Rectal smooth muscle tissue (tissue), 1 donor: Measurements from ENCODE around the gene CTXND1.
"Not testable (repeated sequence)": the region's sequence is repeated elsewhere in the genome, so short reads cannot be mapped to it uniquely, and the experiment has no call there.

Experiments
- H3K27ac ChIP-seq: one replicate; pipeline ENCODE4 v1.7.0; 2013; ENCODE audit warnings: low read depth, low read length, inconsistent platforms
- H3K27me3 ChIP-seq: one replicate; pipeline ENCODE4 v1.7.0; 2013; ENCODE audit warnings: low read length; ENCODE audit not compliant: control insufficient read depth, insufficient read depth
- H3K36me3 ChIP-seq: one replicate; pipeline ENCODE4 v1.7.0; 2013; ENCODE audit warnings: low read length; ENCODE audit not compliant: control insufficient read depth, insufficient read depth
- H3K4me1 ChIP-seq: one replicate; pipeline ENCODE4 v1.7.0; 2013; ENCODE audit warnings: low read length; ENCODE audit not compliant: control insufficient read depth, insufficient read depth
- H3K4me3 ChIP-seq: one replicate; pipeline ENCODE4 v1.7.0; 2013; ENCODE audit warnings: low read length
- H3K9ac ChIP-seq: one replicate; pipeline ENCODE4 v1.7.0; 2013; ENCODE audit warnings: low read length

The CTXND1 gene

DNA sequence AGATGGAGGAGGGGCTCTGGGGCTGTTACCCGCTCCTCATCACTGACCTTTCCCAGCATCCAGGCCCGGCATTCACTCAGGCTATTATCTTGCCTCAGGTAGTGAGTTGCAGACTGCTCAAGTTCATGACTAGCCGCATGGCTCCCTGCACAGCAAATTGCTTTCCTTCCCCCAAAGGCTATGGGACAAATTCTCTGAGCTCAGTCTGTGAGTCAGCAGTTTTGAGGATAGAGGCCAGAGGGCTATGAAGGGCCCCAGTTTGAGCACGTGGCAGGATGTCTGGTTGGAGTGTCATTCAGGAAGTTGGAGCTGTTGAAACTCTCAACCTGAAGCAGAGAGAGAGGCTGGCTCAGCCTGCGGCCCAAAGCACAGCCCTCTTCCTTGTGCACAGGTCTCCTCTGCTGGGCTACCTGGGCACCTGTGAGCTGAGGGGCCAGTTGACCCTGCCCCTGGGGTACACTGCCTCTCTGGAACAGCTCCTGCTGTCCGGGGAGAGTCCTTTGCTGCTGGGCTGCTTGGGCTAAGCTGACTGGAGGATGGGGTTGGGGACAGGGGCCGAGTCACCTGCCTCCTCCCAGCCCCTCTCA lies 91.3 kb downstream of the CTXND1 start:
- no peak overlapping the region for H3K4me3 ChIP-seq
- no peak overlapping the region for H3K27ac ChIP-seq
- no peaks in the 10 kb centered on the region for H3K27me3 ChIP-seq
- no peak overlapping the region for H3K9ac ChIP-seq
- no peaks in the 10 kb centered on the region for H3K36me3 ChIP-seq
- no peaks in the 10 kb centered on the region for H3K4me1 ChIP-seq

- H3K27ac ChIP-seq = no peak overlapping the region
- no peak overlapping the region for H3K4me3 ChIP-seq
- no peaks in the 10 kb centered on the region for H3K36me3 ChIP-seq
- H3K4me1 ChIP-seq = no peaks in the 10 kb centered on the region
- H3K9ac ChIP-seq = no peak overlapping the region
- H3K27me3 ChIP-seq = no peaks in the 10 kb centered on the region
These were observed 92.0 kb downstream of the CTXND1 start for GRCh38 chr15:80159811-80160569.

- Histone ChIP-seq H3K9ac (no peak overlapping the region), H3K4me3 (no peak overlapping the region), H3K36me3 (no peaks in the 10 kb centered on the region), H3K4me1 (no peaks in the 10 kb centered on the region), H3K27ac (no peak overlapping the region), H3K27me3 (no peaks in the 10 kb centered on the region)
These were observed 92.7 kb downstream of the CTXND1 start for GRCh38 chr15:80159301-80159700.

DNA sequence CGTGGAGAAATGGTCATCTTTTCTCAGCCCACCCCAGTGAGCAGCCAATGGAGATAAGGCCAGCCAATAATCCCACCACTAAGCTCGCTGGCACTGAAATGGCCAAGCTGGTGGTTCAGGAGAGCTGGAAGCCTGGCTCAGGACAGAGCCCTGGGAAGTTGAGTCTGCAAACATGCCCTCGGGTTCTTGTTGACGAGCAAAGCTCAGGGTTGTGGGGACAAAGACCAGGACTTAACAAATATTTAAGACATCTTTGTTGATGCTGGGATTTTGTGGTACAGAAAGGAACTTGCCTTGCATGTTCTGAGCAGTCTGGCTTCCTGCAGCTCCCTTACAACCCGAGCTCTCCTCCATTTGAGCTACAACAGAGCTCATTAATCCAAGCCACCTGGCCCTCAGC lies 94.8 kb downstream of the CTXND1 start:
- Histone ChIP-seq H3K27me3 (no peaks in the 10 kb centered on the region), H3K9ac (no peak overlapping the region), H3K4me1 (peaks cover 3% of the 10 kb centered on the region), H3K27ac (no peak overlapping the region), H3K36me3 (no peaks in the 10 kb centered on the region), H3K4me3 (no peak overlapping the region)

GRCh38 chr15:80156176-80156720 lies 95.8 kb downstream of the CTXND1 start:
- no peak overlapping the region for H3K9ac ChIP-seq
- no peaks in the 10 kb centered on the region for H3K27me3 ChIP-seq
- peaks cover 3% of the 10 kb centered on the region for H3K4me1 ChIP-seq
- no peak overlapping the region for H3K27ac ChIP-seq
- no peak overlapping the region for H3K4me3 ChIP-seq
- no peaks in the 10 kb centered on the region for H3K36me3 ChIP-seq

GRCh38 chr15:80155378-80156175 lies 96.4 kb downstream of the CTXND1 start:
- not testable (repeated sequence) for H3K4me3 ChIP-seq, H3K36me3 ChIP-seq, H3K4me1 ChIP-seq, H3K27ac ChIP-seq, H3K9ac ChIP-seq, H3K27me3 ChIP-seq

DNA sequence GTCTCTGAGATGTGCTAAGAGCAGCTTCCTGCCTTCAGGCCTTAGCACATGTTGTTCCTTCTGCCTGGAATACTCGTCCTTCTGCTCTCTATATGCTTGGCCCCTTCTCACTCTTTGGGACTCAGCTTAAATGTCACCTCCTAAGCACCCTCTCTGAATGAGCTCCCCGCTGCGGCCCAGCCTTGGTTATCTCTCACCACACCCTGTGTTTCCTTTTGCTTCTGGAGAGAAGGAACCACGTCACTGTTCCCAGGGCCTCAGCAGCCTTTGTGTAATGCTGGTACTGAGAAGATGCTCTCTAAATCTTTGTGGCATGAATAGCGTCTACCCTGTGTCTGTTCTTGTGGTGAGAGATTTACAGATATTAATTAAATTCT lies 97.0 kb downstream of the CTXND1 start:
- Histone ChIP-seq H3K27me3 (no peaks in the 10 kb centered on the region), H3K27ac (no peak overlapping the region), H3K4me3 (no peak overlapping the region), H3K36me3 (no peaks in the 10 kb centered on the region), H3K4me1 (peaks cover 3% of the 10 kb centered on the region), H3K9ac (no peak overlapping the region)

- Histone ChIP-seq H3K27ac (no peak overlapping the region), H3K36me3 (no peaks in the 10 kb centered on the region), H3K4me1 (peaks cover 3% of the 10 kb centered on the region), H3K4me3 (no peak overlapping the region), H3K9ac (no peak overlapping the region), H3K27me3 (no peaks in the 10 kb centered on the region)
These were observed 97.7 kb downstream of the CTXND1 start for GRCh38 chr15:80154336-80154735.

DNA sequence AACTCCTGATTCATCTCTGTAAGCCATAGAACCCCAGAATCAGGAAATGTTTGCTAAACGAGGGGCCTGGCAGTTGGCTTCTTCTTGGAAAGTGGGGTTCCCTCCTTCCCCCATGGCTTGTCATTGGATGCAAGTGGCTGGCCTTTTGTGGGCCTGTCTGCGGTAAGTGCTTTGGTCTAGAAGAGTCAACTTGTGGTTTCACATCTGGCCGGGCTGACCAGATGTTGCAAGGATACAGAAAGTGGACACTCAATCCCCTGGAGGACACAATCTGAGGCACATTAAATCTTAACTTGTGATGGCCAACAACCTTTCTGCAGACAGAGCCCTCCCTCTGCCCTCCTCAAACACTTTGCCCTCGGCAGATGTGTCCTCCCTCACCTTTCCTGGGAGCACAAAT lies 98.1 kb downstream of the CTXND1 start:
- Histone ChIP-seq H3K9ac (no peak overlapping the region), H3K27me3 (no peaks in the 10 kb centered on the region), H3K4me1 (peaks cover 3% of the 10 kb centered on the region), H3K4me3 (peak overlapping the region; percentile 83), H3K27ac (no peak overlapping the region), H3K36me3 (no peaks in the 10 kb centered on the region)

DNA sequence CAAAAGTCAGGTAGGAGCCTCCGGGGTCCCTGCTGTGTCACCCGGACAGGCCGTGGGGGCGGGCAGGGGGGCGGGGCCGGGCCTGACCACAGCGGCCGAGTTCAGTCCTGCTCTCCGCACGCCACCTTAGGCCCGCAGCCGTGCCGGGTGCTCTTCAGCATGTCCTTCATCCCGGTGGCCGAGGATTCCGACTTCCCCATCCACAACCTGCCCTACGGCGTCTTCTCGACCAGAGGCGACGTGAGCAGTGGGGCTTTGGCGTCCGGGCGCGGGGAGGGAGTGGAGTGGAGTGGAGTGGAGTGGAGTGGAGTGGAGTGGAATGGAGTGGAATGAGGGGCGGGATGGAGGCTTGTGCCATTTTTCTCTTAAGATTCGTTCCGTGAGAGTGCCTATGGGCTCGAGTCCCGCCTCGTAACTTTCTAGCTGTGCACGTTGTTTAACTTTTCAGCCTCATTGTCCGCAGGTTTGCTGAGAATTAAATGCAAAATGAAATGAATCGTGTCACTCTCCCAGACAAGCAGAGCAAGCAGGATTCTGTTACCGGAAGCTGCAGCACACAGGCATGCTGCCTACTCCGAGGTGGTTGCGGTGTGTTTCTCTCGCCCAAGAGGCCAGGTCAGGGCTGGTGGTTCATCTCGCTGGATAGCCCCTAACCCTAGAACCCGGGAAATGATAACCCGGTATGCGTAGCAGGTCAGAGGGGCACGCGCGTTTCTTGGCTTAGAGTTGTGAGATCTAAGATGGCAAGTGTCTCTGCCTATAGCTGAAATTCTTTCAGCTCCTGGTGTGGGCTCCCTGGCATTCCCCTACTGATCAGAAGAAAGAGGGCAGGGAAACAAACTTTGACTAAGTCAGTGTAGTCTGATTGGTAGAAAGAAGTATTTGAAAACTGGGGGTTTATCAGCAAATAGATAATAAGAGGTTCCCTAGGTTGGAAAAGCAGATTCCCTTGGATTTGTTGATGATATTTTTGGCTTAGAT lies 98.8 kb downstream of the CTXND1 start, which contains the start of gene FAH:
Gene FAH (plus strand): TSS at position 104 of the 981 bp plus-strand sequence. CDS start 56 bp downstream, at position 160.
- peaks cover 3% of the 10 kb centered on the region for H3K4me1 ChIP-seq
- H3K9ac ChIP-seq = no peak within 1 kb of the TSS
- peak within 1 kb of the TSS; percentile 83 for H3K4me3 ChIP-seq
- no peaks in the 10 kb centered on the region for H3K27me3 ChIP-seq
- peak within 1 kb of the TSS; percentile 69 for H3K27ac ChIP-seq
- no peaks in the 10 kb centered on the region for H3K36me3 ChIP-seq

- no peak overlapping the region for H3K9ac ChIP-seq
- H3K4me1 ChIP-seq = peaks cover 3% of the 10 kb centered on the region
- H3K27me3 ChIP-seq = no peaks in the 10 kb centered on the region
- no peaks in the 10 kb centered on the region for H3K36me3 ChIP-seq
- peak overlapping the region; percentile 83 for H3K4me3 ChIP-seq
- peak overlapping the region; percentile 7 for H3K27ac ChIP-seq
These were observed 99.7 kb downstream of the CTXND1 start for GRCh38 chr15:80152180-80152895.
